22Rv1 (cell line): Measurements from ENCODE around the gene MEIS2.

Experiments used
- CTCF ChIP-seq: fragments of 450-650 bp; IDR thresholded peaks from 2 replicates; pipeline ENCODE4 v1.5.1; 2017; ENCODE audit warnings: mild to moderate bottlenecking
- ZFX ChIP-seq: fragments of 450-650 bp; IDR thresholded peaks from 2 replicates; pipeline ENCODE4 v1.6.1; 2017; ENCODE audit warnings: antibody characterized with exemption, borderline replicate concordance

- TF ChIP-seq CTCF (no peak), ZFX (no peak)
These were observed 38.4 kb downstream of the MEIS2 start for GRCh38 chr15:37061996-37062395.
